GM18511 (cell line): ENCODE results near the gene FBRSL1.

Experiments used
- ATAC-seq: cut with Tn5 transposase; IDR thresholded peaks from one replicate; pipeline ENCODE4 v1.9.1; 2021; ENCODE audit warnings: mild to moderate bottlenecking, moderate library complexity; ENCODE audit not compliant: unreplicated experiment

FBRSL1 gene

DNA sequence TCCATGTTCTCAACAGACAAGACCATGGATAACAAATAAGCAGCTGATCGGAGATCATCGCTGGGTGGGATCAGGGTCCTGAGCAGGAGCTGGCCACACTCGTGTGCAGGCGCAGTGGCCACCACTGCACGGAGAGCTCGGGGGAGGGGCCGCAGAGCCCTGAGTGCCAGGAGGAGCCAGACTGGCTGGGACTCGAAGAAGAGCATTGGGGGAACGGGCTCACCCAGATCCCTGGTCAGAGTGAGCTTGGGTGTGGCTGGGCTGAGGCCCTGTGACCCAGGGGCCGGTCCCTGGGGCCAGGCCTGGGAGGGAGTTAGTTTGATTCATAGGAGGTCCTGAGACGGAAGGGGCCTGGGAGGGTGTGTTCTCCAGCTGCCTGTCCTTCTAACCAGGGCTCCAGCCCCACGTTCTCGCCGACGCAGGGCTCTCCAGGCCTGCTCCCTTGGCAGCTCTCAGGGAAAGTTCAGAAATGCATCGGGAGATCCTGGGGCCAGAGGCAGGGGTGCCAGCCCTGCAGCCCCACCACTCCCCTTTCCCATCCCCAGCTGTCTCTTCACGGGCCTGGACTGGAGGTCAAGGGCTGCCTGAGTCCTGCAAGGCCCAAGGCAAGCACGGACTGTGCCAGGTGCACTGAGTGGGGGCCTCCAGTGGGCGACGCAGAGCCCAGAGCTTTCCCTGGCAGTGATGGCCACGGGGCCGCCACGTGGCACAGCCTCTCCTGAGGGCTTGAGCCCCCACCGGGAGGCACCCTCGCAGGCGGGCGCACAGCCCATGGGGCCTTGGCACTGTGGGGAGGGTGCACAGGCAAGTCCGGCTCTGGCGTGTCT is 48.1 kb downstream of the FBRSL1 start:
- ATAC-seq, result no peak

GRCh38 chr12:132538663-132538990 is 48.7 kb downstream of the FBRSL1 start:
- no peak for ATAC-seq

DNA sequence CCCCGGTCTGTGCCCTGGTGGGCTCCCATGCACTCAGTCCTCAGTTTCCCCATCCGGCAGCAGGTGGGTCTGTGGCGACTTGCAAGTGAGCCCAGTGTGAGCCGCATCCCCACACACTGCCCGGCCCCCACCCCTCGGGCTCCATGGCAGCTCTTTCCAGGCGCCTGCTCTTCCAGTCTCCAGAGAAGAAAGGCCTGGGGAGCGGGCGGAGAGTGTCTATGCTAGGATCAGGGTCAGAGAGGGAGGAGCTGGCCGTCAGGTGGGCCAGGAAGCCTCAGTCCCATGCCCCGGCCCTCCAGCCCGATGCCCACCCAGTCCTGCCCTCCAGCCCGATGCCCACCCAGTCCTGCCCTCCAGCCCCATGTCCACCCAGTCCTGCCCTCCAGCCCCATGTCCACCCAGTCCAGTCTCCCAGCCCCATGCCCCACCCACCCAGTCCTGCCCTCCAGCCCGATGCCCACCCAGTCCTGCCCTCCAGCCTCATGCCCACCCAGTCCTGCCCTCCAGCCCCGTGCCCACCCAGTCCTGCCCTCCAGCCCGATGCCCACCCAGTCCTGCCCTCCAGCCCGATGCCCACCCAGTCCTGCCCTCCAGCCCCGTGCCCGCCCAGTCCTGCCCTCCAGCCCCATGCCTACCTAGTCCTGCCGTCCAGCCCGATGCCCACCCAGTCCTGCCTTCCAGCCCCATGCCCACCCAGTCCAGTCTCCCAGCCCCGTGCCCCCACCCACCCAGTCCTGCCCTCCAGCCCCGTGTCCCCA is 49.2 kb downstream of the FBRSL1 start:
- ATAC-seq, result no peak

DNA sequence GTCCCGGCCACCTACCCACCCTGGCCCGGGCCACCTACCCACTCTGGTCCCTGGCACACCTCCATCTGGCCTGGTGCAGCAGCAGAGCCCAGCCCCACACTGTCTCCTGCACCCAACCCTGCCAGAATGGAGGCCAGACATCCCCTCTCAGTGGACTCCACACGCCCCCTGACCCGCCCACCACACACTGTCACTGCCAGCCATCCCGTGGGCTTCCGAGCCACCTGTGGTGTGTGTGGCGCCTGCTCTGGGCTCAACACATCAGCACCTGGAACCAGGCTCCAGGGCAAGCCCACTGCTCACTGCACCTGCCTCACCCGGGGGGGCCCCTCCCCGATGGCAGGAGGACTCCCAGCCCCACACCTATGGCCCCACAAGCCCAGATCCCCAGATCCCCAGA is 50.5 kb downstream of the FBRSL1 start:
- ATAC-seq, result no peak

GRCh38 chr12:132541200-132541599 is 51.2 kb downstream of the FBRSL1 start:
- no peak for ATAC-seq

GRCh38 chr12:132541996-132542395 is 52.0 kb downstream of the FBRSL1 start:
- no peak for ATAC-seq

- no peak for ATAC-seq
These were observed 52.7 kb downstream of the FBRSL1 start for GRCh38 chr12:132542661-132543060.

- ATAC-seq, result no peak
These were observed 53.5 kb downstream of the FBRSL1 start for GRCh38 chr12:132543298-132544079.

- ATAC-seq, result no peak
These were observed 54.1 kb downstream of the FBRSL1 start for GRCh38 chr12:132544080-132544397.

GRCh38 chr12:132544498-132544897 is 54.5 kb downstream of the FBRSL1 start:
- ATAC-seq, result no peak

DNA sequence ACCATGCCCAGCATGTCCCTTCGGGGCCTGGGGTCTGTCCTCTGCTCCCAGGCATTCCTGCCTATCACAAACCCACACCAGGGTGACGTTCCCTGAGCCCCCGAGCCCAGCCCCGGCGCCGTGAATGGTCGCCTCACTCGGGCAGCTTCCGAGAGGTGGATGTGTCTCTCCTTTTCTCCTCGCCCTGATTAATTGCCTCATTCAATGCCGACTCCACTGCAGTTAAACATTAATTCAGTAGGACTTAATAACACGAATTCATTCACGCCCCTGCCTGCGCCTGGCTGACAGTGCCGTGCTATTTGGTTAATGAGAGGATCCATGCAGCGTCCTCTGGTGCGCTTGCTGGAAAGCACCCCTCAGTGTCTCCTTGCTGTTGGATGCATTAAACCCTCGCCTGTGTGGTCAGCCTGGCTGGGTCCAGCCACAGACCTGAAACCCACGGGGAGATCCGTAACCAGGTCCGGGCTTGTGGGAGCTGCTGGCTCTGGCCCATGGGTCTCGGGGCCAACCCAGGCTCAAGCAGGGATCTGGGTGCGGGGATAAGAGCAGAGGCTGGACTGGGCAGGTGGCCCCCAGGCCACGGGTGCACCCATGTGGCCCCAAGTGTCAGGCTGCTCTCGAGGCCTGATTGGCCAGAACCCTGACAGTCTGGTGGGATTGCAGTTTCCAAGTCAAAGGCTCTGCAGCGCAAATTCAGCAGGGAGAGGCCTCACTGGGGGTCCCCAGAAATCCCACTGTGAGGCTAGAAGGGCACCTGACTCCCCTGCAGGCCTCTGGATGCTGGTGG is 55.4 kb downstream of the FBRSL1 start:
- ATAC-seq, result no peak

GRCh38 chr12:132545955-132546354 is 56.0 kb downstream of the FBRSL1 start:
- ATAC-seq, result no peak

GRCh38 chr12:132546647-132547046 is 56.7 kb downstream of the FBRSL1 start:
- no peak for ATAC-seq

GRCh38 chr12:132547205-132547740 is 57.3 kb downstream of the FBRSL1 start:
- no peak for ATAC-seq

GRCh38 chr12:132548430-132549058 is 58.6 kb downstream of the FBRSL1 start:
- ATAC-seq, result no peak

GRCh38 chr12:132549059-132549458 is 59.1 kb downstream of the FBRSL1 start:
- ATAC-seq, result no peak

- no peak for ATAC-seq
These were observed 60.3 kb downstream of the FBRSL1 start for GRCh38 chr12:132550014-132550802.

DNA sequence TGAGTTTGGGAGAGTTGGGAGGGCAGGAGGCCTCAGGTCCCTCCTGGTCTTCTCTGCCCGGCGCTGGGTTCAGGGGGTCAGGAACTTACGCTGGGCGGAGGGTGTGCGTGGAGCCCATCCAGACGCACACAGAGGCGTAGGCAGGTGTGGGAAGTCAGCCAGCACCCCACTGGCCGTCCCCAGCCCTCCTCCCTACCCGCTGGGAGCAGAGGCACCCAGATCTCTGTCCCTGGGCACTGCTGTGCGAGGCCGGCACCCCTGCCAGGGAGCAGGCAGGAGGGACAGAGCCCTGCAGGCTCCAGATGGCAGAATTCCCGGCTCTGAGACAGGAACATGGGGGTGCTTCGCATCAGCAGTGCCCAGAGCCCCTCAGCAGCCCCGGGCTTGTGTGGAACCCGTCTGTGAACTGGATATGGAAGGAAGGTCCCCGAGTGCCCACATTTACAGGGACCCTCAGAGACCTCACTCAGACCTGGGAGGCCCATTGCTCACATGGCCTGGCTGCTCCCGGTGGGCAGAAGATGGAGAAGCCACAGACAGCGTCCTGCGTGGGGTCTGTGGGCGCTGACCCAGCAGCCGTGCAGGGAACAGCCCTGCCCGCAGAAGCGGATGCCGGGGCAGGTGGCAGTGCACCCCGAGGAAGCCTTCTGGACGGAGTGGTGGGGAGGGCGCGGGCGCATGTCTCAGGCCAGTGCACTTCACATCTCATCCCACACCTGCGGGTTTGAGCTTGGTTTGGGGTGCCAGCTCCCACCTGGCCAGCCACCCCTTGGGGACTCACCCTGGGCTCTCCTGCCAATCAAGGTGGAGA is 61.1 kb downstream of the FBRSL1 start:
- ATAC-seq, result no peak

DNA sequence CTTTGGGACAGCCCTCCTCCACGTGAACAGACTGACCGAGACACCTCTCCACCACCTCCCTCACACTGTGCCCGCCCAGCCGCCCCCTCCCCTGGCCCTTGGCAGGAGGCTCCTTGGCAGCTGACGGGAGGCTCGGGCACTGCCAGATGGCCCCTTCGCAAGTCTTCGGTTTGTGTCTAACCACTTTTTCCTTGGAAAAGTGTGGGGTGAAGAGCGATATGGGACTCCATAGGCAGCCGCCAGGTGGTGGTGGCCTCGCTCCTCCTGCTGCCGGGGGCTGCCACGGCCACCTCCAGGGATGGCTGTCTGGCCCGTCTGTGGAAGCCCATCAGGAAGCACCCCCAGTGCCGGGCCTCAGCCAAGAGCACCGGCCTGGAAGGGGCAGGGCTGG is 61.7 kb downstream of the FBRSL1 start:
- no peak for ATAC-seq
